MV-4-11 (cell line): ENCODE results near the gene PXDC1.
"Not testable (repeated sequence)": the region's sequence is repeated elsewhere in the genome, so short reads cannot be mapped to it uniquely, and the experiment has no call there.

Experiments
- DNase-seq: peaks from one replicate; lab custom pipeline; 2025; lab: John Stamatoyannopoulos, UW

PXDC1 gene

DNA sequence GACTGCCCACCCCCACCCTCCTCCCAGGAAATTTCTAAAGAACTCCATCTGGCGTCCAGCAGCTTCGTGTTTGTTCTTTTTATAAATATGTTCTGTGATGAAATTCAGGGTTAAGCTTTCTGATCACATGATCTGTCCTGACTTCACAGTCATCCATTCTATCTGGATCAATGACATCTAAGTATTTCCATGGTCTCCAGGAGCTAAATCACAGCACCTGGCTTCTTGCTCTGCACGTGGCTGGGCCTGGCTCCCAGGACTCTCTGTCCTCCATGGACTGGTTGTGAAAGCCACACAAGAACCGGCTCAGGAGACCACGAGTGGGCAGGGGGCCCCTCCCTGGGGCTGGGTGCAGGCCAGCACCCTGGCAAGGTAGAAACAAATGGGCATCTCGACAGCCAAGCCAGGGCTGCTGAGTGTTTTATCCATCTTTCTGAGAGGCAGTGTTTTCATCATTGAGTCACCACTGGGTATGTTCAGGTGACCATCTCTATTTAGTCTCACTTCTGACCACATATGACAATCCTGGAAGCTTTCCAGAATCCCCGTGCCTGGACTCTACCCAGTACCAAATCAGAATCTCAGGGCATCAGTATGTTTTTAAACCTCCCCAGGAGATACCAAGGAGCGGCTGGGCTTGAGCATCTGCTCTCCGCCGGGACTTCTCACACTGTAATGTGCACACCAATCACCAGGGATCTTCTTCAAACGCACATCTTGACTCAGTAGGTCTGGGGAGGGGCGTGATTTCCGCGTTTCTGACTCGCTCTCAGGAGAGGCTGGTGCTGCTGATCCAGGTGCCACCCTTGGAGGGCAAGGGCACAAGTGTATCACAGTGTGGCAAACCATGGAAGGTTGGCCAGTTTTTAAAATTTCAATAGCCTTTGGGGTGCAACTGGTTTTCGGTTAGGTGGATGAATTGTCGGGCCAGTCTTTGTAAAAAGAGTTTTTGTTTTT lies 31.6 kb upstream of the PXDC1 start:
- DNase-seq = no peak

DNA sequence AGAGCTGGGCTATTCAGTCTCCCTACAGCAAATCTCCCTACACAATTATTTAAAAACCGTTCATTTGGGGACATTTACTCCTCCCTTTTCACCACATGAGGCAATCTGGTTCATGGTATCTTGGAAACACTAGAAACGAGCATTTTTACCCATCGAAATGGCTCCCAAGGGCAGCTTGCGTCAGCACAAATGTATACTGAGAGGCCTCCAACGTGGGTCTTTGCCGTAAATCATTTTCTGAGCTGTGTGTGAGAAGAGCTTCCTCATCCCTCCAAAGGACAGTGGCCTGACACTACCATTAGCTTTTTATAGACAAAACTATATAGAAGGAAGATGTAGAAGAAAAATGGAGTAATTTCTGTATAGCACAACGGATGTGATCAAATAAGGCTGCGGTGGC lies 30.0 kb upstream of the PXDC1 start:
- peak; percentile 4 for DNase-seq

DNA sequence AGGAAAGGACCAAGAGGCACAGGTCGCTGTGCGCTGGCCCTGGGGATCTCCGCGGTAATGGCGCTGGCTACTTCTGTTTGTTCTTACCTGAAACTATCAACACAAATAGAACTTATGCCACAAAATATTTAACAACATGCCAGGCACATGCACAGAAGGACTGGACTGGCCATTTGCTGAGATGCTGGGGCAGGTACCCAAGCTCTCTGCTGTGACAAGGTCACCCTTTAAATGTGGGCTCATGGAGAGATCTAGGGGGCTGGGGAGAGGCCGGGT lies 28.0 kb upstream of the PXDC1 start:
- no peak for DNase-seq

DNA sequence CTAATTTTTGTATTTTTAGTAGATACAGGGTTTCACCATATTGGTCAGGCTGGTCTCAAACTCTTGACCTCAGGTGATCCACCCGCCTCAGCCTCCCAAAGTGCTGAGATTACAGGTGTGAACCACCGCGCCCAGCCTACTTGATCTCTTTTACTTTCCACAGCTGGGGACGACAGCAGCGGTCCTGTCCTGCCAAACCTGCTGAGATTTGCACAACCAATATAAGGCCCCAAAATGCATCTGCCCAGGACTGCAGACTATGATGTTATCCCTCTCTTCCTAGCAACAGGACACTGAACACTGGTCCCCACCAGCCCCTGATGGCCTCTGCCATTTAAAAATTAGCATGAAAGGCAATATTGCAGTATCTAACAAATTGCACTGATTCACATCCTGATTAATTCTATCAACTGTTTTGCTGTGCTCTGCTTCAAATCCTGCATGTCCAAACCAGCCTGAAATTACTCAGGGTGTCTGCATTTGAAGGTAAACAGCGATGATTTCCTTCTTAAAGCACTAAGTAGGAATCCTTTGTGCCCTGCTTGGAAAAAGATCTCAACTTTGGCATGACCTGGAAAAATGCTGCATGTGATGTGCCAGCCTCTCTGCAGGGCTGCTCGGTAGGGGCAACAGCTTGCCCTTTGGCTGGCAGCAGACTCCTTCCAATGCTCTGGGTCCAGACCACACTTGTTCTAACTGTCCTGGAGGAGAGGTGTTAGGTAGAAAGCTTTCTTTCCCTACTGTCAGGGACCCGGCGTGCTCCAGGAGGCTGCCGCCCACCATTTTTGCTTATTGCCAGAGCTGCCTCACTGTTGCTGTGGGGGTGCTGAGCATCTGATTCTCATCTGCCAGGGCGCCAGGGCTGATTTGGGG lies 27.4 kb upstream of the PXDC1 start:
- DNase-seq = no peak

DNA sequence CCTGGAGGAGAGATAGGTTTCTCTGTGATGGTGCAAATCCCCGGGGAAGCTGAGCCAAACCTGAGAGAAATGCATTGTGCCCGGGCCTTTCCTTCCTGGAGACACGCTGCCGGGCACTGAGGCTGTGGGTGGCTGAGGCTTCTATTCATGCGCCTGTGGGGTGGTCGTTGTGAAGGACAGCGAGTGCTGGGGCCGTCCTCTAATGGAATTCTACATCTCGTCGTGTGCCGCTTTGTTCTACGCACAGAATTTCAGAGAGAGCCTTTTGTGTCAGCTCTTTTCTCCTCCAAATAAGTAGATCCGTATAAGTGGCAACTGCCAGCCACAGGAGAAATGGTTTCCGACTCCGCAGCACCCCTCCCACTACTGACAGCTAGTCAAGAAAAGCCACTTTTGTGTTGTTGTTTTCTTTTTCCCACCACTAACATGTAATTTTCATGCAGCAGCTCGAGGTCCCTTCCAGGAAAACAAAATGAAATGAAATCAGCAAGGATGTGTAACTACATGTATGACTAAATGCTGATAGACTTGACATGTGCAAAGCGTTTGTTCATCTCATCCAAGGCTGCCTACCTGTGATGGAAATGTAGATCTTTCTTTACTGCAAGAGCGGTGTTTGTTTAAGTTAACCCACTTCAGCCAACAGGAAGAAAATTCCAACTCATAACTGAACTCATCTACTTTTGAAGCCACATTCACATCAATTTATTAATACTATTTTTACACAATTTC lies 26.4 kb upstream of the PXDC1 start:
- no peak for DNase-seq

DNA sequence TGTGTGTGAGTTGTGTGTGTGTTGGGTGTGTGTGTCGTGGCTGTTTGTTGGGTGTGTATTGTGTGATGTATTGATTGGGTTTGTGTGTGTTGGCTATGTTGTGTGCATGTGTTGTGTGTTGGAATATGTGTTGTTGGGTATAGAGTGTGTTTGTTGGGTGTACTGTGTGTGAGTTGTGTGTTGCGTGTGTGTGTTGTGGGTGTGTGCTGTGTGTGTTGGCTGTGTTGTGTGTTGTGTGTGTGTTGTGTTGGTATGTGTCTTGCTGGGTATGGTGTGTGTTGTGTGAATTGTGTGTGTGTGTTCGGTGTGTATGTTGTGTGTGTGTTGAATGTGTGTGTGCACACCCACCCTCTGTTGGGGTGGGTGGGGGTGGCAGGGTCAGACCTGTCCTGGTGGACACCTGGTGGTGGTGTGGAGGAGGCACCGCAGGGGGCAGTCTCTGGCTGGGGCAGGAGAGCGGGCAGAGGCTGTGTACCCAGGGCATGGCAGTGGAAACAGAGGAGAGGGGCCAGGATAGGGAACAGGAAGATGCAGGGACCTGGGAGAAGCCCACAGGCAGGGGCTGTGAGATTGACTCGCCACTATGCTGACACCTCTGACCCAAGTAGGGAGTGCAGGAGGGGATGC lies 25.5 kb upstream of the PXDC1 start:
- no peak for DNase-seq

DNA sequence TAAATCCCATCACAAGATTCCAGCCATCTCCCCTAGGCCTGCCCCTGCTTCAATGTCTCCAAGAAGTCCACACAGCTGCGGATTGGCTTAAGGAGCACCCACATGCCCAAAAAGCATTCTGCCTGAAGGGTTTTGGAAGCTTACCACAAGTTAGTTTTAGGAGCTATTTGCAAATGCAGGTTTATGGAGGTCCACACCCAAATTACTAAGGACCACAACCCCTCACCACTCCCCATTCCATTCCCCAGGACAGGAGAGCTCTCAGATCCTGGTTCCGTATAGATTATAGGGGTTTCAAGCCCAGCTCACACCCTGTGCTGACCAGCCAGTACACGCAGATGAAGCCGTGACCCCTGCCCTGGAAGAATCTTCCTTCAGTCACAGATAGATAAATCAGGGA lies 24.3 kb upstream of the PXDC1 start:
- no peak for DNase-seq

DNA sequence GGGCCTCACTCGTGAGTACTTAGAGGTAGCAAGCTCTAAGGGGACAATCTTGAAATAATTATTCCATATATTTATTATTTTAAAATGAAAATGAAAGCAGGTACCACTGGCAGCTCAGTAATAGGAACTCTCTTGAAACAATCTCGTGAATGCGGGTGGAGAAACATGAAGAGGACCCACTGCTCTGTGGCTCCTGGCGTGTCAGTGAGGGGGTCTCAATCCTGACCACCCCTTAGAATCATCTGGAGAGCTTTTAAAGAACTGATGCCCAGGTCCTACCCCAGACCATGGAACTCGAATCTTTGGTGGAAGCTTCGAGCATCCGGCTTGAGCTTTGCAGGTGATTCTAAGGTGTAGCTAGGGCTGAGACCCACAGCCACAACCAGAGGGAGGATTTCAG lies 23.9 kb upstream of the PXDC1 start:
- no peak for DNase-seq

DNA sequence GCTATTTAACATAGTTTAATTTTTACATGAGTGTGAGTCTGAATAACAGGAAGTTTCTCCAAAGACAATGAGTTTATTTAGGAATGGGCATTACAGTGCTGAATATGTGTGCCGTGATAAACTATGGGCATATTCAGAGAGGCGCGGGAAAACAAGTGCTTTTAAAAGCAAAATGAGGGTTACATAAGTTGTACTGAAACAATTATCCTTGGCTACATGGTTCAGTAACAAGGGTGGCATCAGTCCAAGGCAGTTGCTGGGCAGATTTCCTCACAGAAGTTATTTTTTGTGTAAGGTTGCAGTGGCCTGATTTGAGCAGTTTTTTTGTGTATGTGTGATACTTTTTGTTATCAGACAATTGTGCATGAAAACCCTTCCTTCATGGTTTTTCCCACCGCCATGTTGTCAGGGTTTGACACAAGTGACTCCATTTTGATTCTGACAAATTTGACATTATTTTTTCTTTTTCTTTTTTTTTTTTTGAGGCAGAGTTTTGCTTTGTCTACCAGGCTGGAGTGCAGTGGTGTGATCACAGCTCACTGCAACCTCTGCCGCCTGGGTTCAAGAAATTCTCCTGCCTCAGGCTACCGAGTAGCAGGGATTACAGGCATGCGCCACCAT lies 22.3 kb upstream of the PXDC1 start:
- DNase-seq = no peak

DNA sequence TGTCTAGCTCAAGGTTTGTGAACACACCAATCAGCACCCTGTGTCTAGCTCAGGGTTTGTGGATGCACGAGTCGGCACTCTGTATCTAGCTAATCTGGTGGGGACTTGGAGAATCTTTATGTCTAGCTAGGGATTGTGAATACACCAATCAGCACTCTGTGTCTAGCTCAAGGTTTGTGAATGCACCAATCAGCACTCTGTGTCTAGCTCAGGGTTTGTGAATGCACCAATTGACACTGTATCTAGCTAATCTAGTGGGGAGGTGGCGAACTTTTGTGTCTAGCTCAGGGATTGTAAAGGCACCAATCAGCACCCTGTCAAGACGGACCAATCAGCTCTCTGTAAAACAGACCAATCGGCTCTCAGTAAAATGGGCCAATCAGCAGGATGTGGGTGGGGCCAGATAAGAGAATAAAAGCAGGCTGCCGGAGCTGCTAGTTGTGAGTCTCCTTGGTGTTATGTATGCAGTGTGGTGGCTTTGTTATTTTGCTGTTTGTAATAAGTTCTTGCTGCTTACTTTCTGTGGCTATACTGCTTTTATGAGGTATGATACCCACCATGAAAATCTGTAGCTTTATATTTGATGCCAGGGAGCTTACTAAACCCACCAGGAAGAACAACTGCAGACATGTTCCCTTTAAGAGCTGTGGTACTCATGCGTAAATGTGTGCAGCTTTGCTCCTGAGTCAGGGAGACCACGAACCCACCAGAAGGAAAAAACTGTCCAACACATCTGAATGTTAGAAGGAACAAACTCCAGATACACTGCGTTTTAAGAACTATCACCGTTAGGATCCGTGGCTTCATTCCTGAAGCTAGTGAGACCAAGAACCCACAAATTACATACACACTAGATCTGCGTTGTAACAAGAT lies 20.9 kb upstream of the PXDC1 start:
- not testable (repeated sequence) for DNase-seq

DNA sequence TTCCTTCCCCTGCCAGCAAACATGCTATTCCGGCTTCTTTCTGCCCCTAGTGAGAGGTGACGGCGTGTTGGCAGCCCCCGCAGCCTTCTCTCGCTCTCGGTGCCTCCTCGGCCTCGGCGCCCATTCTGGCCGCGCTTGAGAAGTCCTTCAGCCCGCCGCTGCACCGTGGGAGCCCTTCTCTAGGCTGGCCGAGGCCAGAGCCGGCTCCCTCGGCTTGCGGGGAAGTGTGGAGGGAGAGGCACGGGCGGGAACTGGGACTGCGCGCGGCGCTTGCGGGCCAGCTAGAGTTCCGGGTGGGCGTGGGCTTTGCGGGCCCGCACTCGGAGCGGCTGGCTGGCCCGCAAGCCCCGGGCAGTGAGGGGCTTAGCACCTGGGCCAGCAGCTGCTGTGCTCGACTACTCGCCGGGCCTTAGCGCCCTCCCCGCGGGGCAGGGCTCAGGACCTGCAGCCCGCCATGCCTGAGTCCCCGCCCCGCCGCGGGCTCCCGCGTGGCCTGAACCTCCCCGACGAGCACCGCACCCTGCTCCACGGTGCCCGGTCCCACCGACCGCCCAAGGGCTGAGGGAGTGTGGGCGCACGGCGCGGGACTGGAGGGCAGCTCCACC lies 20.0 kb upstream of the PXDC1 start:
- DNase-seq = no peak

DNA sequence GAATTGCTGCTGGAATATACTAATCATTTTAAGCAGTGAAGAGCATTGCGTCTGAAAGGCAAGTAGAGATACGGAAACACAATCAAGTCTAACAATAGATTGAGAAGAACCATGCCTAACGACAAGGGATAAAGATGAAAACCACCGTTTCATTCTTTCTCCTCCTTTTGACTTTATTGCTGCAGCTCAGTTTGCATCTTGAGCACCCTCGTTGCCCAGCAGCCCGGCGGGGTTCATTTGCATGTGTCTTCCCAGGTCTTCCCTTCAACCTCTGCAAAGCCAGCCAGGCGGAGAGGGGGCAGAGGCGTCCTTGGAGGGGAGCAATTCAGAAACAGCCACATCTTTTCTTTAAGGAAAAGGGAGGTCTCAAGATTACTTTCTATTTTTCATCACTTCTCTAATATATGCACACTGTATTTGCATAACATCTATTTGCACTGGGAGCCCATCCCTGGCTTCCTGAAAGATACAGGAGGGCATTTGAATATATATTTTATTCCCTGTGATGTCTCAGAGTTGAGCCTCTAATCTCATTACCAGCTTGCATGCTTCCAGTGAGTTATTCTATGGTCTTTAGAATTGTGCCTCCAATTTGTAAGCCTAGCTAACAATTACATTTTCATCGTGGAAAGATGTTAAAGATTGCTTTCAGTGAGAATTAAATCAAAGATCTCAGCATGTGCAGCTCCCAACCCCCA lies 18.7 kb upstream of the PXDC1 start:
- no peak for DNase-seq

DNA sequence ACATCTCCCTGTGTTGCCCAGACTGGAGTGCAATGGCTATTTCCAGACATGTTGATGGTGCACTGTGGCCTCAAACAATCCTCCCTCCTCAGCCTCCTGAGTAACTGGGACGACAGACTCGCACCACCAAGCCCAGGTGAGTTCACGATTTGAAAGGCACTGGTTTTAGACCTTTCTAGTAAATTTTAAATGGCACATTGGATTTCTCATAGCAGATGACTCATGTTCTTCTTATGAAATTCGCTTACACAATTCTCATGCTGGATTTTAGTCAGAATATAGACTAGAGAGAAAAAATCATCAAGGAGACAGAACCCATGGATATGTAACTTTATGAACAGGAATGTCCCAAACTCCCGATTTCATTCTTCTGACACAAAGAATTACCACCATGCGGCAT lies 18.1 kb upstream of the PXDC1 start:
- DNase-seq = peak; percentile 34

DNA sequence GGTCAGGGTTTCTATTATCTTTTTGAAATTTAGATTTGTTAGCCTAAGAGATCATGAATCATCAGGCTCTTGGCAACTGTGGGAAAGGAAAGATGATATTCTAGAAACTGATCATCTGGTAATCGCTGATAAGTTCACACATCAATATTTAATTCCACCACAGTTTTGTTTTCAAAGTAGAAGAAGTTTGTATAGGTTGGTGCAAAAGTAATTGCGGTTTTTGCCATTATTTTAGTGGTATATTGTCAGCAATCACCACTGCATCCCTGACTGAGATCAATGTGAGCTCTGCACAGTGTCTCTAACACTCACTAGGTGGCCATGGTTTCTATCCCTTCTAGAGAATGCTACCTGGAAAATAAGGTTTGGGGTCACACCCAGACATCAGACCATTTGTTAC lies 17.0 kb upstream of the PXDC1 start:
- DNase-seq = no peak

DNA sequence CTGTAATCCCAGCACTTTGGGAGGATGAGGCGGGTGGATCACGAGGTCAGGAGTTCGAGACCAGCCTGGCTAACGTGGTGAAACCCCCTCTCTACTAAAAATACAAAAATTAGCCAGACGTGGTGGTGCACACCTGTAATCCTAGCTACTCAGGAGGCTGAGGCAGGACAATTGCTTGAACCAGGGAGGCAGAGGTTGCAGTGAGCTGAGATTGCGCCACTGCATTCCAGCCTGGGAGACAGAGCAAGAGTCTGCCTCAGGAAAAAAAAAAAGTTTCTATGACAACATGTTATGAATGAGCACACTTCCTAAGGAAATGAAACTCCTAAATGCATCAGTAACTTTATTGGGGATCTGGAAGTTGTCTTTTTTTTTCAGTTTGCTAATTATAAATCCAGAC lies 16.0 kb upstream of the PXDC1 start:
- peak; percentile 79 for DNase-seq

DNA sequence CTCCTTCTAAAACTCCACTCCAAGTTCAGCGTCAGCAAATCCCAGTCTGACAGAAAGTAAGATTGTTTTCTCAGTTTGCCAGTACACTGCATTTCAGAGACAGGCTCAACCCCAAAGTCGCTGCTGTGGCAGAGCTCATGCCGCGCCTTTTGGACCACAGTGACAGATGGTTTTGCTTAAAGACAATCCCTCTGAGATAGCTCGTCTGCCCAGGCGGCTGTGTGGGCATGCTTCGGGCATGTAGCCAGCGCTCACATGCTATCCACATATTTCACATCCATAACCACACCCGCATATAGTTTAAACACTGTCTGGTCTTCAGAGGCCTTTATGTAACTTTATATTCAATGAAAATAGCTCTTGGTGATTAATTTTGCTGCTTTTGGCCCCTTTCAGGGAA lies 14.7 kb upstream of the PXDC1 start:
- DNase-seq = no peak

DNA sequence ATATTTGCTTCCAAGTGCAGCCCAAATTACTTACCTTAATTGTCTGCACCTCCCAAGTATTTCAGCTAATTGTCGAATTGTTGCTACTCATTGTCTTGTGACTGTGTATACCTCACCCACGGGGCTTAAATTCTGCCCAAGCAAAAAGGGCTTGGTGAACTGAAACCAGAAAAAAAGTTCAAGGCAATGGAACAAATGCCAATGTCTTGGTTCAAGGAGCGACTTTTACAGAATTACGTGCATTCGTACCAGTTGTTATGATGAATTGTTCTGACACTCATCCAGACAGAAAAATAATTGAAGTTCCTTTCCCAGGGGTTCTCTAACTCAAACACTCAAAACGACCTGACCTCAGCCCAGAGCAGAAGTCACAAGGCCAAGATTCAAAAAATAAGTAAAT lies 13.9 kb upstream of the PXDC1 start:
- DNase-seq = no peak

DNA sequence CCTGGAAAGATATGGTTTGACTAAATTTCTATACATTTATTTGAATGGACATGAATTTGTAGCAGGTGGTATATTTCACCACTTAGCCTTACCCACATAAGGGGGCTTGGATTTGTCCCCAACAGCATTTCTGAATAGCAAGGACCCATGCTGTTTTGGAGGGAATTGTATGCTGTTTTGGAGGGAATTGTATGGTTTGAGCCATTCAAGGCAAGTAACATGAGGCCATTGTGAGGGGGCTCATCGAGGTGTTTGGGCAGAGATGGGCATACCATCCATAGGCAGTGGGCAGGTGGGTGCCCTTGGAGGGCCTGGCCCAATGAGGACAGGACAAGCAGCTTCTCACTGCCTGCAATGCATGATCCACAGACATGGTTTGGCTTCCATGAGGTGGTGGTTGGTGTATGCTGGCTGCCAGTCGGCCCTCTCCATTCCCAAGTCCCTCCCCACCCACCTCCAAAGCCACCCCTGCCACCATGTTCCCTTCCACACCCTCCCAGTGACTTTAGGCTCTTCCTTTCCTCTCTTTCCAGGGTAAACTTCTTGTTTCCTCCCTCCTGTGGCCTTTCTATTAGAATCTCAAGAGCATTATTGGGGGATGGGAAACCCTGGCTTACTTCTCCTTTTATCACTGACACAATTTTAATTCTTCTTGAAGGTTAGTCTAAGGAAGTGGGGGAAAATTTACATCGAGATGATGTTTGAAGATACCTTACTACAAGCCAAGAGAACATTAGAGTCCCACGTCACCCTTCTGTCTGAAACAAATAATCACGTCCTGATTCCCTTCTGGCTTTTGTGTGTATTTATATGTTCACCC lies 13.2 kb upstream of the PXDC1 start:
- peak; percentile 56 for DNase-seq

DNA sequence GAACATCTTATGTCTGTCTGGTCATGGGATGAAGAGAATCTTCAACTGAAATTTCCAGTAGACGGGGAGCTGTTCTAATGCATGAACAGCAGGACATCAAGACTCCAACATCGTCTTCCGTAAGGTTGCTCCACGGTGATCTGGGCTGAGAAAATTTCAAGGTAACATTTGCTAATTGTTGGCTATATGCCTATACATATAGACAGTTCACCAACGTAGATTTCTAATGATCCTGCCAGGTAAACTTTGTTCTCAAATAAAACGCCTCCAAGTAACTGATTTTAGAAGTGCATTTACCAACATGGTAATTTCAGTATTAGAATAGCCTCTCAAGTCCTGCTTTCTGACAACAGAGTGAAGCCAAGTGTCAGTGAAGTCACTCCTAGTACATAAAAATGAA lies 11.3 kb upstream of the PXDC1 start:
- no peak for DNase-seq
